Measurements from ENCODE around the gene MYBPH. TPM values are rescaled to one million over a fixed set of nuclear protein-coding genes. Genes with fewer than 3 reads are reported as not detected.
A peak's percentile ranks its signal among the peaks of the same experiment; 100 is the strongest.

The MYBPH gene
- total and polyA plus RNA-seq, 10 donors, result 0.09 to 2.7 (median 0.32) TPM; not detected in 3

- H3K36me3 ChIP-seq, result peaks cover 0 to 6% (median 0%) of the 10 kb centered on the region in 6 donors
- peak; percentile 55 for DNase-seq
- H3K27me3 ChIP-seq (replicated peaks in 1 of 7), result peaks cover 0 to 34% (median 0%) of the 10 kb centered on the region in 7 donors
- peaks cover 0 to 52% (median 12%) of the 10 kb centered on the region in 6 donors for H3K4me1 ChIP-seq
- no peak overlapping the region for H3K27ac ChIP-seq
- TF ChIP-seq POLR2AphosphoS5 (IDR thresholded peaks at IDR 0.05) (no peak), POLR2A (IDR thresholded peaks at IDR 0.05) (no peak), CTCF (IDR thresholded peaks at IDR 0.05 in 8 of 11, conservative IDR thresholded peaks at IDR 0.05 in 3 of 11) (no peak)
- 59 to 96% (median 92%) methylated on average over 3 to 4 of the region's 4 CpGs for WGBS, 5 donors
- no peak overlapping the region for H3K4me3 ChIP-seq
- intact Hi-C loops (cut with DNase I; ENCODE audit: low total_unique reads), result no loop called here
- no peaks in the 10 kb centered on the region for H3K9me3 ChIP-seq
These were observed 8.8 kb upstream of the MYBPH start for GRCh38 chr1:203184467-203184866.

GRCh38 chr1:203183828-203184227 is 8.2 kb upstream of the MYBPH start:
- intact Hi-C loops (cut with DNase I; ENCODE audit: low total_unique reads), result no loop called here
- no peak overlapping the region for H3K27ac ChIP-seq
- no peaks in the 10 kb centered on the region for H3K9me3 ChIP-seq
- peaks cover 0 to 34% (median 0%) of the 10 kb centered on the region in 7 donors for H3K27me3 ChIP-seq (replicated peaks in 1 of 7)
- DNase-seq, result peak; percentile 44
- peaks cover 0 to 52% (median 12%) of the 10 kb centered on the region in 6 donors for H3K4me1 ChIP-seq
- peaks cover 0 to 11% (median 0%) of the 10 kb centered on the region in 6 donors for H3K36me3 ChIP-seq
- H3K4me3 ChIP-seq, result no peak overlapping the region
- TF ChIP-seq CTCF (IDR thresholded peaks at IDR 0.05 in 8 of 11, conservative IDR thresholded peaks at IDR 0.05 in 3 of 11) (no peak), POLR2A (IDR thresholded peaks at IDR 0.05) (no peak), POLR2AphosphoS5 (IDR thresholded peaks at IDR 0.05) (no peak)
- 81 to 95% (median 86%) methylated on average over 2 of the region's 2 CpGs for WGBS, 5 donors

- Histone ChIP-seq H3K27ac (no peak overlapping the region), H3K27me3 (replicated peaks in 1 of 7) (peaks cover 0 to 41% (median 0%) of the 10 kb centered on the region in 7 donors), H3K36me3 (peaks cover 0 to 11% (median 0%) of the 10 kb centered on the region in 6 donors), H3K9me3 (no peaks in the 10 kb centered on the region), H3K4me3 (no peak overlapping the region), H3K4me1 (peaks cover 0 to 52% (median 13%) of the 10 kb centered on the region in 6 donors)
- 86 to 95% (median 92%) methylated on average over 4 to 7 of the region's 7 CpGs for WGBS, 5 donors
- no peak for DNase-seq
- intact Hi-C loops (cut with DNase I; ENCODE audit: low total_unique reads), result no loop called here
- TF ChIP-seq POLR2AphosphoS5 (IDR thresholded peaks at IDR 0.05) (no peak), CTCF (IDR thresholded peaks at IDR 0.05 in 8 of 11, conservative IDR thresholded peaks at IDR 0.05 in 3 of 11) (no peak), POLR2A (IDR thresholded peaks at IDR 0.05) (no peak)
These were observed 6.8 kb upstream of the MYBPH start for GRCh38 chr1:203182387-203182953.

- TF ChIP-seq POLR2A (IDR thresholded peaks at IDR 0.05) (no peak), POLR2AphosphoS5 (IDR thresholded peaks at IDR 0.05) (no peak), CTCF (IDR thresholded peaks at IDR 0.05 in 8 of 11, conservative IDR thresholded peaks at IDR 0.05 in 3 of 11) (no peak)
- 60 to 74% (median 72%) methylated on average over 7 to 10 of the region's 10 CpGs for WGBS, 5 donors
- H3K9me3 ChIP-seq, result no peaks in the 10 kb centered on the region
- peaks cover 0 to 52% (median 14%) of the 10 kb centered on the region in 6 donors for H3K4me1 ChIP-seq
- H3K27me3 ChIP-seq (replicated peaks in 1 of 7), result peaks cover 0 to 44% (median 0%) of the 10 kb centered on the region in 7 donors
- H3K27ac ChIP-seq, result no peak overlapping the region
- H3K36me3 ChIP-seq, result peaks cover 0 to 11% (median 0%) of the 10 kb centered on the region in 6 donors
- intact Hi-C loops (cut with DNase I; ENCODE audit: low total_unique reads), result no loop called here
- no peak overlapping the region for H3K4me3 ChIP-seq
- DNase-seq, result no peak
These were observed 6.2 kb upstream of the MYBPH start for GRCh38 chr1:203181586-203182386.
